Esophagus muscularis mucosa (tissue), 3 donors: ENCODE data around the gene CLP1.

Source experiments
- CTCF ChIP-seq, 3 experiments: fragments of 200-600 bp in 2 of 3; fragments of 450-650 bp in 1 of 3; sonication (generic) in 2 of 3; IDR thresholded peaks; one replicate each; pipeline ENCODE4 v1.5.1; 2017 to 2019; ENCODE audit warnings: antibody characterized with exemption in 3 of 3, mild to moderate bottlenecking in 2 of 3, moderate library complexity in 1 of 3
- EP300 ChIP-seq: sonication (generic); formaldehyde crosslinking; IDR thresholded peaks from one replicate; pipeline ENCODE4 v1.6.1; 2017; ENCODE audit warnings: antibody characterized with exemption

- TF ChIP-seq EP300, result no peak
- TF ChIP-seq CTCF (IDR thresholded peaks at IDR 0.05), result no peak
Measured at GRCh38 chr11:57626895-57627294, 30.7 kb upstream of the CLP1 start.
